Stimulated activated CD4-positive, alpha-beta T cell treated with anti-CD3 and anti-CD28 coated beads, TNF-alpha, amount 100 ng/mL, for 1 hour (primary cell): ENCODE measurements around the gene ADGRB2.

Source experiments
- DNase-seq, 3 donors: peaks; one replicate each; pipeline ENCODE4 v3.0.0-alpha.2; 2020; ENCODE audit warnings: low read depth in 3 of 3, low spot score in 1 of 3

The ADGRB2 gene

GRCh38 chr1:31764312-31765040, at the start of gene ADGRB2:
TSS of gene ADGRB2 (minus strand) at chr1:31764340. CDS start at chr1:31757221, 7,119 bp downstream.
- DNase-seq: no peak

- DNase-seq: no peak
Observed at GRCh38 chr1:31812158-31812829, 48.2 kb upstream of the ADGRB2 start.

GRCh38 chr1:31811605-31812004, 47.5 kb upstream of the ADGRB2 start:
- no peak for DNase-seq

- DNase-seq: no peak
Observed at GRCh38 chr1:31809698-31810097, 45.6 kb upstream of the ADGRB2 start.

GRCh38 chr1:31807273-31808048, 43.3 kb upstream of the ADGRB2 start:
- no peak for DNase-seq

GRCh38 chr1:31805318-31805717, 41.2 kb upstream of the ADGRB2 start:
- no peak for DNase-seq

- no peak for DNase-seq
Observed at GRCh38 chr1:31804098-31804497, 40.0 kb upstream of the ADGRB2 start.

GRCh38 chr1:31803610-31804009, 39.5 kb upstream of the ADGRB2 start:
- DNase-seq: no peak

GRCh38 chr1:31802190-31803150, 38.3 kb upstream of the ADGRB2 start:
- DNase-seq: no peak

- no peak for DNase-seq
Observed at GRCh38 chr1:31801458-31801857, 37.3 kb upstream of the ADGRB2 start.

GRCh38 chr1:31800674-31800967, 36.5 kb upstream of the ADGRB2 start:
- DNase-seq: no peak

- no peak for DNase-seq
Observed at GRCh38 chr1:31799895-31800673, 35.9 kb upstream of the ADGRB2 start.

- no peak for DNase-seq
Observed at GRCh38 chr1:31799196-31799894, 35.2 kb upstream of the ADGRB2 start.

- no peak for DNase-seq
Observed at GRCh38 chr1:31798433-31799195, 34.5 kb upstream of the ADGRB2 start.

GRCh38 chr1:31798086-31798432, 33.9 kb upstream of the ADGRB2 start:
- DNase-seq: no peak

- no peak for DNase-seq
Observed at GRCh38 chr1:31797216-31797615, 33.1 kb upstream of the ADGRB2 start.

- DNase-seq: no peak
Observed at GRCh38 chr1:31796707-31797106, 32.6 kb upstream of the ADGRB2 start.

- DNase-seq: no peak
Observed at GRCh38 chr1:31795801-31796621, 31.9 kb upstream of the ADGRB2 start.
